KOPT-K1 (cell line): ENCODE data around the gene POP4.

Experiments used
- H3K27ac ChIP-seq: fragments of 200-600 bp; sonication (generic); 2 replicates; pipeline ENCODE4 v1.5.1; 2016; ENCODE audit warnings: antibody characterized with exemption, mild to moderate bottlenecking, low read depth, low read length; ENCODE audit not compliant: poor library complexity, severe bottlenecking
- H3K36me3 ChIP-seq: fragments of 200-600 bp; sonication (generic); 2 replicates; pipeline ENCODE4 v1.5.1; 2017; ENCODE audit warnings: antibody characterized with exemption, mild to moderate bottlenecking, low read length, moderate library complexity; ENCODE audit not compliant: insufficient read depth
- H3K9me3 ChIP-seq: fragments of 200-600 bp; sonication (generic); 2 replicates; pipeline ENCODE4 v1.5.1; 2017; ENCODE audit warnings: antibody characterized with exemption, low read length, mild to moderate bottlenecking; ENCODE audit not compliant: insufficient read depth, poor library complexity, severe bottlenecking

POP4 gene

DNA sequence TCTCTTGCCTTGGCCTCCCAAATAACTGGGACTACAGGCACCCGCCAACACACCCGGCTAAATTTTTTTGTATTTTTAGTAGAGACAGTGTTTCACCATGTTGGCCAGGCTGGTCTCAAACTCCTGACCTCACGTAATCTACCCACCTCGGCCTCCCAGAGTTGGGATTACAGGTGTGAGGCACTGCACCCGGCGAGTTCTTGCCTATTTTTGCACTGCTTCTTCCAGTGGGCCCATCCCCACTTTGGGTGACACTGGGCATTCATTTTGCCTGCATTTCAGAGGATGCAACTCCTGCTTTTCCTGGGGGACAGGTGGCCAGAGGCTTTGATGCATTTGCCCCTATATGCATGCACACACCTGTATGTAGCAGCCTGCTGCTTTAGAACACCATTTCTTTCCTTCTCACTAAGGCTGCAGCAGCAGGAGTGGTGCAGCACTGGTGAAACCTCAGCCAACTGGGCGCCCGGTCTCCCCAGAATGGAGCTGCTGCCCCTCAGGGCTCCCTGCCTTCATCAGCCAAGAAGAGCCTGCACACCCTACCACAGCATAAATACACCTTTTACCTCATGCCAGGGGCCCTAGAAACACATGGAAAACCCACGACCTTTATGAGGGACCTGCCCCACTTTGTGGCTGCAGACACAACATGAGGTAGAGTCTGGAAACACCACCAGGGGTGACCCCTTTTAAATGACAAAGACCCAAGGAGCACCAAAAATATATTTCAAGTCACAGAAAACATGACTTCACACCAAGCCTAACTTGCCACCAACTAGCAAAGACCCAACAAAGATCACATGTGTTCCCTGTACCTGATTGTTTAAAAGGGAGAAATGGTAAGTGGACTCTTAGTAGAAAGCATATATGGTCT is 36.8 kb upstream of the POP4 start:
- H3K36me3 ChIP-seq, result no peaks in the 10 kb centered on the region
- no peak overlapping the region for H3K27ac ChIP-seq
- no peaks in the 10 kb centered on the region for H3K9me3 ChIP-seq

DNA sequence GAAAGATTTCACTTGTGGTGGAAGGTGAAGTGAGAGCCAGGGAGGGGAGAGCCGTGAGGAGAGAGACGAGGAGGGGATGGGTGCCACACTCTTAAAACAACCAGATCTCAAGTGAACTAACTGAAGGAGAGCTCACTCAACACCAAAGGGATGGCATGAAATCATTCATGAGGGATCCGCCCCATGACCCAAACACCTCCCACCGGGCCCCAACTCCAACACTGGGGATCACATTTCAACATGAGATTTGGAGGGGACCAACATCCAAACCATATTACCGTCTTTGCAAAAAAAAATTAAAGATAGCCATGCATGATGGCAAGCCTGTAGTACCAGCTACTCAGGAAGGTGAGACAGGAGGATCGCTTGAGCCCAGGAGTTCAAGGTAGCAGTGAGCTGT is 34.9 kb upstream of the POP4 start:
- Histone ChIP-seq H3K27ac (no peak overlapping the region), H3K9me3 (no peaks in the 10 kb centered on the region), H3K36me3 (no peaks in the 10 kb centered on the region)

DNA sequence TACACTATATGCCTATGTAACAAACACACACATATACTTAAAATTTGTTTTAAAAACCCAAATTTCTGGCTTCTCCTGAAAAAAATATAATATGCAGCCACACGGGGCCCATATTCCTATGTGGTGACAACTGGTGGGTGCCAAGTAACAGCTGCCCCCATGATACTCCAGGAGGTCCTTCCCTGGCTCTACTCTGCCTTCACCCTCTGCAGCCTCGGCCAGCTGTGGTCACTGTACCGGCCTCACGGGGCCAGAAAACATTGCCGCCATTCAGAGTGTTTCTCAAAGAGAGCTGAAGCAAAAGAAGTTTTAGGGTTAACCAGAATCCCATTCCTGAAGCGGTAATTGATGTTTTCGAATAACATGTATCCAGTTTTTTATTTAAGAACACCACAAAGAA is 32.6 kb upstream of the POP4 start:
- no peaks in the 10 kb centered on the region for H3K36me3 ChIP-seq
- H3K27ac ChIP-seq, result no peak overlapping the region
- H3K9me3 ChIP-seq, result no peaks in the 10 kb centered on the region

DNA sequence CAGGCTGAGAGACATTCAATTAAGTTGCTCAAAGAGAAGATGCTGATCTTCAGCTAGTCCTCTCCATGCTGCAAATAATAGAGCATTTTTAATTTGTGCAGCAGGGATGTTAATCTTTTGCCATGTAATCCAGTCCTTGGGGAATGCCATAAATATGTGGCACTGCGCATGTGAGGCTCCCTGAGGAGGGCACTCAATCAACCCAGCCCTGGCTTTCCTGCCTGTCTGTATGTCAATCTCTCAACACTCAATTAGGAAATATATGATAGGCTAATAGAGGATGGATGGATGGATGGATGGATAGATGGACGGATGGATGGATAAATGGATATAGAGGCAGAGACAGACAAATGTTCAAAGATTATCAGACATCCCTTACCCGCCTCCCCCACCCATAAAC is 31.6 kb upstream of the POP4 start:
- H3K27ac ChIP-seq, result no peak overlapping the region
- no peaks in the 10 kb centered on the region for H3K36me3 ChIP-seq
- H3K9me3 ChIP-seq, result no peaks in the 10 kb centered on the region

DNA sequence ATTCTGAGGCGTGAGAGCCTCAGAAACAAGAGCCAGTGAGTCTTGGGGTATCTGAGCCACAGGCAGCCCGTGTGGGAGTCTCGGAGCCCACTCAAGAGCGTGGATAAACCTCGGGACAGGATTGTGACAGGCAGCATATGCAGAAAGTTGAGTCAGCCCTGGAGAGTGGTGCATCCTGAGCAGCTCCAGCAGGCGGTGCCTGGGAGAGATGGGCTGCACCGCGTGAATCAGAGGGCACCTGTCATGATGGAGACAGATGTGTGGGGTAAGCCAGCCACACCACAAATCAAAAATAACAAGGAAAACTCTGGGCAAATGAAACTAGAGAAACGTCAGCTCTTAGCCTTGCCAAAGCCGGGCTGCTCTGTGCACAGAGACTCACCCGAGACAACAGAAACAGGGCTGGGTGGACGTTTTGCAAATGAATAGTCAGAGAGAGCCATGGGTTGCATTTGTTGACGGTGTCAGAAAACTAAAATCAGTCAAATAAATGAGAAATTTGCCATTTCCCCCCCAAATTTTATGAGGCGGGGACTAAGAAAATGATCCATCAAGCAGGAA is 30.0 kb upstream of the POP4 start:
- Histone ChIP-seq H3K36me3 (no peaks in the 10 kb centered on the region), H3K9me3 (peaks cover 3% of the 10 kb centered on the region), H3K27ac (no peak overlapping the region)

DNA sequence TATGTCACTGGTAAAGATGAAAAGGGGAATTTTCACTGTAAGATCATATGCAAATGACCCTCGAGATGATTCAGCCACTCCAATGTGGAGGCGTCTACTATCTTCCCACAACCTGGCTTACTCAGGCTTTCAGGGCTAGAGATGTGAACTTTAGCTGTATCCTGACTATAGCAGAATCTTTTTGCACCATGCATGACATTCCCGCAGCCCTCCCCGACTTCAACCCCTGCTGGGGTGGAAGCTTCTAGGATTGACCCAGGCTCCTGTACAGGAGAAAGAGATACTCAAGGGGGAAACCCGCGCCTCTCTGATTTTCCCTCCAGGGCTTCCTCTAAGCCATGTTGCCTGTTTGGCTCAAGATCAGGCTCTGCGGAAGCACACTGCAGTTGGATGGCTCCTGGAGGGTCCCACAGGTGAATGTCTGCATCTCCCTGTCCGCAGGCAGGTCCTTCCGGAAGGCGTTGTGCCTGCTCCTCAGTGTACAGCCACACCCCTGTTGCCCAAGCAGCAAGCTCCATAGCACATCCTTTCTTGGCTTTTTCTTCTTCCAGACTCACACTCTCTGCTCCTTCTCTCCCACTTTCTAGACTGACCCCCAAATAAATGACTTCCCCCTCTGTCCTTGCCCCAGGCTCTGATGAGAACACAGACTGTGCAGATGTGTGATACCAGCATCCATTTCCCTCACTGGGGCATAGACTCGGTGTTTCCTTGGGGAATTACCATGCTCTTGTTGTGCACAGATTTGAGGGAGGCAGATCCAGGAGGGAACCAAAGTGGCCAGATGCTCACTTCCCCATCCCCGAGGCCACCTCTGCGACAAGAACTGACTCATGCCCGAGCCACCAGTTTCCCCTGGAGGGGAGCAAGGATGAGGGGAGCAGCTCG is 29.1 kb upstream of the POP4 start:
- H3K9me3 ChIP-seq, result peaks cover 7% of the 10 kb centered on the region
- H3K36me3 ChIP-seq, result no peaks in the 10 kb centered on the region
- no peak overlapping the region for H3K27ac ChIP-seq

DNA sequence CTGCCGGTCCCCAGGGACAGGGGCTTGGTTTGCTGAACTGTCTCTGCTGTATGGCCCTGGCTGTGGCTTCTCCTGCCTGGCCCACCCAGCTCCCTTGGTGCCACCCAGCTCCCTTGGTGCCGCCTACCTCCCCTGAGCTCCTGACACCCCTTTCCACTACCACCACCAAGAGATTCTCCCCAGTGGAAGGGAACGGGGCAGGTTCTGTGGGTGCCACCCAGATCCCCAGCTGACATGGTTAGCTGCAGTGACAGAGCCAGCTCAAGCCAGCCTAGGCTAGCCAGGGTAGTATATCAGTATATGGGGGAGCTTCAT is 28.5 kb upstream of the POP4 start:
- Histone ChIP-seq H3K27ac (no peak overlapping the region), H3K36me3 (no peaks in the 10 kb centered on the region), H3K9me3 (peaks cover 7% of the 10 kb centered on the region)

DNA sequence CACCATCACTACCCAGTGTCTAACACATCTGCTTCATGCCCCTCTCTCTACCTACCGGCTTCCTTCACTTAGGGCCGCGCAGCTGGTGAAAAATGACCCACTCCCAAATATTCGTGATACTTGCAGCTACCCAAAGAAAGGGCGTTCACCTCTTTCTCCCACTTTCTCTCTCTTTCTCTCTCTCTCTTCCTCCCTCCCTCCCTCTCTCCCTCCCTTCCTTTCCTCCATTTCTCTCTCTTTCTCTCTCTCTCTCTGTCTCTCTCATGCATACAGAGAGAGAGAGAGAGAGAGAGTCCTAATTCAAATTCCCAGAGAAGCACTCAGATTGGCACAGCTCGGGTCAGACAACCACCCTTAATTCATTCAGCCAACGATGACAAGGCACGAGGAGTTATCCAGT is 27.7 kb upstream of the POP4 start:
- H3K27ac ChIP-seq, result no peak overlapping the region
- H3K9me3 ChIP-seq, result peaks cover 7% of the 10 kb centered on the region
- H3K36me3 ChIP-seq, result no peaks in the 10 kb centered on the region

DNA sequence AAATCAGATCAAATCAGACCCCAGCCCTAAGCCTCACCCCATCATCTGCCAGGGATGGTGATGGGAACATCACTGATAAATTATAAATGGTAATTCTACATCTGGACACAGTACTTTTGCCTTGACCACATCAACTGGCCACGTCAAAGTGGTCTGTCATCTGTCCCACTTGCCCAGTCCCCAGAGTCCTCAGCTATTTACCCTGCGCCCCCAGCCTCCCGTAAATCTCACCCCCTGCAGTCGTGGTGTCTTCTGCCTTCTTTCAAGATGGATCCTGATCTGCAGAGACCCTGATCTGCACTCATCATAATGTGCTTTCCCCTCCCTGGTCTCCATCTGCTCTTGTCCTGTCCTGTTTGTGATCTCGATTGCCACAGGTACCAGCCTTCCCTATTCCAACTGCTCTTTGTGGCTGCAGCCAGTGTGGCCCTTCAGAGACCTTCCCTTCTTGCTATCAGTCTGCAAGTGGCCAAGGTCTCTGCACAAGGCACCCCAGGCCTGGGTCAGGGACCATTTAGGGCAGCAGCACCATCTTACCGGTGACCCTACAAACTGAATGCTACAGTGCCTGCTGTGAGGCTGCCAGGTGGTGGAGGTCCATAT is 26.7 kb upstream of the POP4 start:
- no peak overlapping the region for H3K27ac ChIP-seq
- no peaks in the 10 kb centered on the region for H3K36me3 ChIP-seq
- peaks cover 7% of the 10 kb centered on the region for H3K9me3 ChIP-seq

DNA sequence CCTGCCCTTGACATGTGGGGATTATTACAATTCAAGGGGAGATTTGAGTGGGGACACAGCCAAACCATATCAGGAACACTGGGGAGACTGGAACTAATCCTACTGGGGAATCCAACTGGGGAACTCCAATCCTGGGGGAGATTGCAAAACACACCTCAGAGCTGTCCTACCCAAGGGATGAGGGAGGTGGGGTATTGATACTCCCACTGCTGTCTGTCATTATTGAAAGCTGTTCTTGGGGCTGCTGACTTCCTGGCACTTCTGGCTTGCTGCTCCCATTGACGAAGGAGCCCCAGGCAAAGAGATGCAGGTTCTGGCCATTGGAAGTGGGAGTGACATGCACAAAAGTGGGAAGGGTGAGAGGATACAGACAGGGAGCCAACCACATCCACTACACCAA is 24.7 kb upstream of the POP4 start:
- Histone ChIP-seq H3K9me3 (peaks cover 7% of the 10 kb centered on the region), H3K36me3 (no peaks in the 10 kb centered on the region), H3K27ac (no peak overlapping the region)

DNA sequence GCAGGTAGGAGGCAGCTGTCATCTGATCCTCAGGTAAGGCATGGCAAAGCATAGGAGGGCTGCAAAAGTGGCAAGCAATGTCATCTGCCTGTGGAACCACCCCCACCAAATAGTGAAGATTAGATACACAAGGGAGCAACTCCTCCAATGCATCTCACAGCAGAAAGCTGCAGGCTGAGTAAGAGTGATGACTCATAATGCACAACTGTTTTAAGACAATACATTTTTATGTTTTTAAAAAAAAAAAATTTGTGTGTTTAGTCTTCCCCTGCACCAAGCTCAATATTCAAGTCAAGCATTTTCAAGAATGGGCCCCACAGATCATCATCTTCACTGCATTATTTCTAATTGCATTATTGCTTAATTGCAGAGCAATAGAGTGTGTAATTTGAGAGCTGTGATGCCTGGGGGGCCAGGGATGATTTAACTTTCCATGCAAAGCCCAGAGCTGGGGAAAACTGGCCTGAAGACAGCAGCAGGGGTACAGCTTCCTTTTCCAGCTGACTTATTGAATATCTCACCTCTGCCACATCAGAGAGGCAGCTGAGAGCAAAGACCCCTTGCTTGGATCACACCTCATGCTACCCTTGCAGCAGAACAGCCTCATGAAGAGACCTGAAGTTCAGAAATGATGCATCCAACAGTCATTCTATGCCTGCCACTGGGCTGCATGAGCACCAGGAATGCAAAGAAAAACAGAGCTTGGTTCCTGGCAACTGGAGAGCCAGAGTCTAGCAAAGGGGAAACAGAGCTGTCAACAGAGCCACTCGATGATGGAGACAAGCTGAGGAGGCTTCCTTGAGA is 22.7 kb upstream of the POP4 start:
- H3K9me3 ChIP-seq, result peaks cover 12% of the 10 kb centered on the region
- H3K27ac ChIP-seq, result no peak overlapping the region
- H3K36me3 ChIP-seq, result no peaks in the 10 kb centered on the region

DNA sequence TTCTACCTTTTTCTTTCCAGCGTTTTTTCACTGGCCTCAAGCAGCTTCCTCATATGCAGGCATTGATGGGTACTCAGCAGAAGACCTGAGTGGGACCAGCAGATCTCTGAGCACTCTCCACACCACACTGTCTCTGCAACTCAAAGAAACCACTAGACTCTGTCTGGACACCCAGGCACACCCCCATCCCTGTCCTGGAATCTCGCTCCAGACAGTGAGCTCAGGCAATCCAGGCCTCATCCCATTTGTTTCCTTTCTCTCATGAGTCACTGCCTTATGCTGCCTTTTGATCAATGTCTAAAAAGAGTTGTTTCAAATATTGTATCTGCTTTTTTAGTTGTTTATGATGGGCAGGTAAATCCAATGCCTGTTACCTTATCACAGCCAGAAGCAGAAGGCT is 19.7 kb upstream of the POP4 start:
- Histone ChIP-seq H3K9me3 (peaks cover 25% of the 10 kb centered on the region), H3K36me3 (no peaks in the 10 kb centered on the region), H3K27ac (no peak overlapping the region)

DNA sequence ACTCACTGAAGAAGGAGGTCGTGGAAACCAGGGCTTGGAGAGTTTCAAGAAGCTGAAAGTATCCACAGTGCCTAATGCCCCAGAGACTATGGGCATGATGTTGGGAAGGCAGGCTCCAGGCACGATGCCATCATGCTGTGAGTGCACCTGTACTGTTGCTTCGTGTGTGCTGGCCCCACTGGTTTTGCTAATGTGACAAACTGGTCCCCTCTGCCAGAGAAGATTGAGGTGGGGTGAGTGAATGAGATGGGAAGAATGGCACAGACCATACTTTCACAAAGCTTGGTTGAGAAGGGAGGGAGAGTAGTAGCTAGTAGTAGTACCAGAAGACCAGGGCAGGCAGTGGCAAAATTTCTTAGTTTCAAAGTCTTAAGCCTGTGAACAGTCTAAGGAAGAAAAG is 19.0 kb upstream of the POP4 start:
- peaks cover 24% of the 10 kb centered on the region for H3K9me3 ChIP-seq
- H3K27ac ChIP-seq, result no peak overlapping the region
- H3K36me3 ChIP-seq, result no peaks in the 10 kb centered on the region

DNA sequence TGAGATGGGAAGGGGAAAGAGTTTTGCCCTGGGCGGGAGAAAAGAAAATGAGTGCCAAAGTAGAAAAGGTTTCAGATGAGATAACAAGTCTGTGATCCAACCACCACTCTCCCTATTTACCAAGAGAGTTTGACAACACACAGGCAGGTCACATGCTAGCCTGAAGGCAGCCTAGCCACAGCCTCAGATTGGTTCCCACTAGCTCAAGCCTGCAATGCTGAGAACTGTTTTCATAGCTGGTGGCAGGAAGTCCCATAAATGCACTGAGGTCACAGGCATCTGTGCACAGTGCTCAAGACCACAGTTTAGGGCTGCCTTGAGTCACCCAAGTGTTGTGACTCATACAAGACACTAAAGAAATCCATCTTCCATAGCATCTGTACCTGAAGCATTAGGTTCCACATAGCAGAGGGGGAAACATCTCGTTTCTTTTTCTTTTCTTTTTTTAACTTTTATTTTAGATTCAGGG is 18.5 kb upstream of the POP4 start:
- Histone ChIP-seq H3K36me3 (no peaks in the 10 kb centered on the region), H3K27ac (no peak overlapping the region), H3K9me3 (peaks cover 24% of the 10 kb centered on the region)
